Measurements from ENCODE around the gene PRRC2B. TPM values are rescaled to one million over a fixed set of nuclear protein-coding genes. Genes with fewer than 3 reads are reported as not detected.

The PRRC2B gene
- total RNA-seq, 2 donors from 2014 or later = 94.7 to 197 TPM

GRCh38 chr9:131429121-131430012 is 35.5 kb downstream of the PRRC2B start:
- no peaks in the 10 kb centered on the region for H3K36me3 ChIP-seq
- H3K9me3 ChIP-seq = no peaks in the 10 kb centered on the region
- WGBS = 68% methylated on average over 10 of the region's 10 CpGs
- H3K4me3 ChIP-seq = no peak overlapping the region
- H3K27me3 ChIP-seq (replicated peaks; ENCODE audit: insufficient read depth) = no peaks in the 10 kb centered on the region
- intact Hi-C loops (cut with DNase I) = no loop called here
- TF ChIP-seq POLR2AphosphoS5 (IDR thresholded peaks at IDR 0.05) (no peak), CTCF (IDR thresholded peaks at IDR 0.05) (no peak)
- DNase-seq (ENCODE audit: low spot score) = no peak
- H3K27ac ChIP-seq = no peak overlapping the region
- H3K4me1 ChIP-seq (replicated peaks) = peaks cover 13% of the 10 kb centered on the region

DNA sequence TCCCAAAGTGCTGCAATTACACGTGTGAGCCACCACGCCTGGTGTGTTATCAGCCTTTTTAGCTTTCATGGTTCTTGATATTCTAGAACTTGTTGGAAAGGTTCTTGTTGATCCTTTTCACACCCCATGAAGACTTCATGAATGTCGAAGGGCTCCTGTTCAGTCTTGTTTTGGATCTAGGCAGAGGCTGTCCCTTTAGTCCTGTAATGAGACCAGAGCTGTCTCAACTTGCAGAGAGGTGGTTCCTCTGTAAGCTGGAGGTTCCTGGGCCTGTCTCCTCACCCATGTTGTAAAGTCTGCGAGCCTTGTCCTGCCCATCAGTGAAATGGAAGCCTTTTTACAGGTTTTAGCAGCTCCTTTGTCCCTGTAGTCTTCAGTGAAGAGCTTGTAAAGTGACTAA is 38.2 kb downstream of the PRRC2B start:
- no peak overlapping the region for H3K4me3 ChIP-seq
- WGBS = 49% methylated on average over 4 of the region's 4 CpGs
- no peak overlapping the region for H3K27ac ChIP-seq
- intact Hi-C loops (cut with DNase I) = no loop called here
- DNase-seq (ENCODE audit: low spot score) = no peak
- H3K4me1 ChIP-seq (replicated peaks) = peaks cover 13% of the 10 kb centered on the region
- no peaks in the 10 kb centered on the region for H3K9me3 ChIP-seq
- H3K27me3 ChIP-seq (replicated peaks; ENCODE audit: insufficient read depth) = no peaks in the 10 kb centered on the region
- TF ChIP-seq CTCF (IDR thresholded peaks at IDR 0.05) = no peak
- TF ChIP-seq POLR2AphosphoS5 (IDR thresholded peaks at IDR 0.05) = no peak
- TF ChIP-seq POLR2A (IDR thresholded peaks at IDR 0.05) = no peak
- H3K36me3 ChIP-seq = no peaks in the 10 kb centered on the region

DNA sequence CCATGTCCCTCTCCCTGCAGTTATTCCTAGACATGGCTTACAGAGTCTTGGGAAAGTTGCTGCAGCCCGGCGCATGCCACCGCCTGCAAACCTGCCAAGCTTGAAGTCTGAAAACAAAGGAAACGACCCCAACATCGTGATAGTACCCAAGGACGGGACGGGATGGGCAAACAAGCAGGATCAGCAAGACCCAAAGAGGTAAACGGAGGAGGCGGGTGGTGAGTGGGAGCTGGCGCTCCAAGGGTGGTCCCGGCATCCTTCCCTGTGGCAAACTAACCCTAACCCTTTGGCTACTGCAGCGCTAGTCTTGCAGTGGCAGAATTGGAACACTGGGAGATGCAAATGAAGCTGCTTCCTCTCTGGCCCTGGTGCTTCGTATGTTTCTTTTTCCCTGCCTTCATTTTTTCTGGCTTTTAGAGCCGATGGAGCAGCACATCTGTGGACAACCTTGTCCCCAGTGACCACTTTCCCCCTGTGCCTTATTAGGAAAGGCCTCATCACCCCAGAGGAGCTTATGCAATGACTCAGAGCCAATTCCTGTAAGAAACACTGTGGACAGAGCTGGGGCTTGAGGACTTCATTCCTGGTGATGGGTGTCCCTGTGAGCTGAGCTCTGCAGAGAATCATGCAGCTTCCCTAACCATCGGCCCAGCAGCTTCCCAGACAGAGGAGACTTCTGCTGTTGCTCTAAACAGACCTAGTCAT is 38.9 kb downstream of the PRRC2B start:
- DNase-seq (ENCODE audit: low spot score) = no peak
- no peak overlapping the region for H3K27ac ChIP-seq
- H3K4me1 ChIP-seq (replicated peaks) = peaks cover 13% of the 10 kb centered on the region
- no peaks in the 10 kb centered on the region for H3K36me3 ChIP-seq
- no peak overlapping the region for H3K4me3 ChIP-seq
- TF ChIP-seq POLR2A (IDR thresholded peaks at IDR 0.05) = no peak
- TF ChIP-seq CTCF (IDR thresholded peaks at IDR 0.05) = no peak
- WGBS = 63% methylated on average over 15 of the region's 15 CpGs
- H3K27me3 ChIP-seq (replicated peaks; ENCODE audit: insufficient read depth) = no peaks in the 10 kb centered on the region
- intact Hi-C loops (cut with DNase I) = no loop called here
- H3K9me3 ChIP-seq = no peaks in the 10 kb centered on the region

DNA sequence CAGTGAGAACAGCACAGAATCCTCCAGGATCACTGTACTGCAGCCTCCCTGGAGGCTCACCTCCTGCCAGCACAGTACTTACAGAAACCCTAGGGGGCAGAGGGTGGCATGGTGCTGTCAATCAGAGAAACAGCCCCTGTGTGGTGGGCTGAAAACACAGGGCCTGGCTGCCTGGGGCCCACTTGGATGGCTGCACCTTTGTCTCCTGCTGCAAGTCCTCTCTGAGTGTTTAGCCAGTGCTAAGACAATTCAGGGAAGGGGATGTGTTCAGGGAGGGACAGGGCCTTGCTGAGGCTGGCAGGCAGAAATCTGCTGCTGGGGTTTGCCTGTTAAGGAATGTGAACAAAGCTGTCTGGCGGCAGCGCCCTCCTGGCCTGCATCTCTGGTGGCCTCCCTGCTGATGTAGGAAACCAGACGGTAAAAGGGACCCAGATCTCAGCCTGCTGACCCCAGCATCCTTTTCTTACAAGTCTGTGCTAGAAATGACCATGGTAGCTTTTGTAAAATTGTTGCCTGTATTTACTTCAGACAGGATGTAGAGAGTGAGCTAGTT is 39.5 kb downstream of the PRRC2B start:
- intact Hi-C loops (cut with DNase I) = no loop called here
- Histone ChIP-seq H3K4me1 (replicated peaks) (peaks cover 13% of the 10 kb centered on the region), H3K27ac (no peak overlapping the region), H3K4me3 (no peak overlapping the region), H3K27me3 (replicated peaks; ENCODE audit: insufficient read depth) (no peaks in the 10 kb centered on the region), H3K36me3 (peaks cover 0 to 5% of the 10 kb centered on the region in 2 donors), H3K9me3 (no peaks in the 10 kb centered on the region)
- no peak for TF ChIP-seq POLR2AphosphoS5 (IDR thresholded peaks at IDR 0.05)
- TF ChIP-seq CTCF (IDR thresholded peaks at IDR 0.05) = no peak
- no peak for TF ChIP-seq POLR2A (IDR thresholded peaks at IDR 0.05)
- DNase-seq (ENCODE audit: low spot score) = no peak
- WGBS = 30% methylated on average over 3 of the region's 3 CpGs

All from prostate gland (tissue), 2 donors.